Subcutaneous adipose tissue (tissue), 4 donors: ENCODE results near the gene CDK14. TPM values are rescaled to one million over a fixed set of nuclear protein-coding genes. Genes with fewer than 3 reads are reported as not detected.

Experiments
- CTCF ChIP-seq: fragments of 450-650 bp; IDR thresholded peaks from one replicate; pipeline ENCODE4 v1.5.1; 2016; ENCODE audit warnings: low read depth, mild to moderate bottlenecking, control low read depth, antibody characterized with exemption, moderate library complexity
- total RNA-seq, 4 donors: library from RNA; depleted of rRNA; stranded (reverse); fragments of >200 nt; gene quantifications; one replicate each; pipeline ENCODE4 v1.1.0, GENCODE V29; 2016

Gene CDK14
- total RNA-seq, 4 donors from 2014 or later: 13.4 to 42.4 (median 24.7) TPM

GRCh38 chr7:91239772-91240171 is 643.7 kb downstream of the CDK14 start:
- no peak for TF ChIP-seq CTCF

GRCh38 chr7:91240376-91240941 is 644.3 kb downstream of the CDK14 start:
- TF ChIP-seq CTCF: no peak

GRCh38 chr7:91242097-91242844 is 646.1 kb downstream of the CDK14 start:
- no peak for TF ChIP-seq CTCF

- no peak for TF ChIP-seq CTCF
Observed at GRCh38 chr7:91243591-91244301, 647.6 kb downstream of the CDK14 start.

DNA sequence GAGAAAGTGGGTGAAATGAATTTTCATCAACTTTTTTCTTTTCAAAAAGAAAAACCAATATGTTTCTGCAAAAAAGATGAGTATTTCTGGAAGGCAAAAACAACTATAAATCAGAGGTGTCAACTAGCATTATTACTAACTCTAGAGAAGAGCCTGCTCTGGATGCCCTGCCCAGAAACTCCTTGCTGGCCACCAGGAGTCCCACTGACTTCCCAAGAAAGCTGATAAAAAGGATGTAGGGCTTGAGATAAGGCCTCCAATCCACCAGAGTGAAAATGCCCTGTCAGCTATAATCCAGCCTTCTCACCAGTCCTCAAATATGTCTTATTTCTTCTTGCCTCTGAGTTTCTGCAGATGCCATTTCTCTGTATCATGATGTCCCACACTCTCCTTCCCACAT is 651.4 kb downstream of the CDK14 start:
- no peak for TF ChIP-seq CTCF

DNA sequence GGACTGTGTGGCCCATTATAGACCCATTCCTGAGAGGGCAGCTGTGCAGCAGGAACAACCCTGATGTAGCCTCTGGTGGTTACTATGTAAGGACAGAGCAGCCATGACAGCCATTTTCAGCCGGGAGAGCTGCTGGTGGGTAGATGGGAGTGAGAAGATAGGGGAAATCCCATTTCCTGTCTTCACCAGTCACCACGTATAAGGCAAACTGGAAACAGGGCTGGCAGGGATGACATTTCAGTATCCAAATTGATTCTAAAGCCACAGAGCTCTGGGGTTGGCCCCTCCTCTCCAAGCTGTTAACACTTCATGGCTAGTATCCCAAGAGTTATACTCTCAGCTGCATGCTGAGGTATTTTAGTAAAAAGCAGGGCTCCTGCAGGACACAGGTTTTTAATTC is 652.9 kb downstream of the CDK14 start:
- no peak for TF ChIP-seq CTCF

DNA sequence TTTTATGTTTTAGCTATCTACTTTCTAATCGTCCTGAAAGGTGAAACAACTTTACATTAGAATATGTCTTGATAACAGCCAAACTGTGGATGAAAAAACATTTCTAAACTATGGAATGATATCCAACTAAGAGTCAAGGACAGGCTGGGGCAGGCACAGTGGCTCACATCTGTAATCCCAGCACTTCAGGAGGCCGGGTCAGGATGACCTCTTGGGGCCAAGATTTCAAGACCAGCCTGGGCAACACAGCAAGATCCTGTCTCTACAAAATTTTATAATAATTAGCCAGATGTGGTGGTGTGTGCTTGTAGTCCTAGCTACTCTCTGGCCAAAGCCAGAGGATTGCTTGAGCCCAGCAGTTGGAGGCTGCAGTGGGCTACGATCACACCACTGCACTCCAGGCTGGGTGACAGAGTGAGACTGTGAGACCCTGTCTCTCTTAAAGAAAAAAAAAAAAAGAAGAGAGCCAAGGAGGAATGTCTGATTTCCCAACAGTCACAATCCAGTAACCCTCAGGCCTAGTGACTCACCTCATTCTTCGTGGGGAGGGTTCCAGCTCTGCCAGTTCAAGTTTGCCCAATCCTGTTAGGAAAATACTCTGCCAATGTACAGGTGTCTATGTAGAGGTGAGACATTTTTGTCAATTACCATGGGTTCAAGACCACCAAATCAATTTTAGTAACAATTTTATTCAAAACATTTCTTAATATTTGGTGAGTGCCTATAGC is 653.5 kb downstream of the CDK14 start:
- TF ChIP-seq CTCF: no peak
